ENCODE data around the gene EPO.

Gene EPO

GRCh38 chr7:100687261-100687660, 33.0 kb upstream of the EPO start:
- H3K4me3 ChIP-seq (ENCODE audit: low read depth, low read length) = no peak overlapping the region
- no peak for DNase-seq (ENCODE audit: low read depth, low spot score)
- in situ Hi-C loops (cut with HindIII; ENCODE audit: low sequenced_read_pairs) = no loop called here

DNA sequence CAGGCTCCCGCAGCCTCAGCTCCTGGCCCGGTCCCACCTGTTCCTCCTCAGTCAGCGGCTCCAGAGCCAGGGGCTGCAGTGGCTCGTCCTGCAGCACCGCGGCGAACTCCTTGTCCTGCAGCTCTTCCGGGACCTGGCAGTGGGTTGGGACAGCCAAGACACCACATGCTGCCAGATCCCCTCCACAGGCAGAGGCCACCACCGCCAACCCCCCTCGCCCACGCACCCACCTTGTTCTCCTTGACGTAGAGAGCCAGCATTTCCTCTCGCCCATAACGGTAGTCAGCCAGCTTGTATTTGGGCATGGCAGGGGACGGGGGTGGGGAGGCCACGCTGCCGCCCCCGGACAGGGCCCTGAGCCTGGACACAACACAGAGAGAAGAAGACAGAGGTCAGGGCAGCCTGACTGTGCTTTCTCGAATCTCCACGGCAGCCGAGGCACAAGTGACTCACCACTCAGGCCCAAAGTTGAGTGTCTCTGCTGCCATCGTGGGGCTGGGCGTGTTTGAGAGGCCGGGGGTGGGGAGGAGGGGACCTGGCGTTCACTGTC, 32.4 kb upstream of the EPO start:
- no peak for TF ChIP-seq CTCF (IDR thresholded peaks at IDR 0.05; ENCODE audit: low read depth, low read length)
- no peak overlapping the region for H3K4me3 ChIP-seq (ENCODE audit: low read depth, low read length)
- no peak for DNase-seq (ENCODE audit: low read depth, low spot score)
- in situ Hi-C loops (cut with HindIII; ENCODE audit: low sequenced_read_pairs) = no loop called here

More at GRCh38 chr7:100687261-100687660, 33.0 kb upstream of the EPO start:
- no peak for TF ChIP-seq CTCF (IDR thresholded peaks at IDR 0.05; ENCODE audit: low read depth, low read length)

GRCh38 chr7:100688326-100688860, 31.9 kb upstream of the EPO start:
- TF ChIP-seq CTCF (IDR thresholded peaks at IDR 0.05; ENCODE audit: low read depth, low read length) = no peak
- DNase-seq (ENCODE audit: low read depth, low spot score) = no peak
- no peak overlapping the region for H3K4me3 ChIP-seq (ENCODE audit: low read depth, low read length)
- in situ Hi-C loops (cut with HindIII; ENCODE audit: low sequenced_read_pairs) = no loop called here

- DNase-seq (ENCODE audit: low read depth, low spot score) = no peak
- in situ Hi-C loops (cut with HindIII; ENCODE audit: low sequenced_read_pairs) = no loop called here
- H3K4me3 ChIP-seq (ENCODE audit: low read depth, low read length) = no peak overlapping the region
- TF ChIP-seq CTCF (IDR thresholded peaks at IDR 0.05; ENCODE audit: low read depth, low read length) = no peak
Observed at GRCh38 chr7:100689230-100690135, 30.8 kb upstream of the EPO start.

DNA sequence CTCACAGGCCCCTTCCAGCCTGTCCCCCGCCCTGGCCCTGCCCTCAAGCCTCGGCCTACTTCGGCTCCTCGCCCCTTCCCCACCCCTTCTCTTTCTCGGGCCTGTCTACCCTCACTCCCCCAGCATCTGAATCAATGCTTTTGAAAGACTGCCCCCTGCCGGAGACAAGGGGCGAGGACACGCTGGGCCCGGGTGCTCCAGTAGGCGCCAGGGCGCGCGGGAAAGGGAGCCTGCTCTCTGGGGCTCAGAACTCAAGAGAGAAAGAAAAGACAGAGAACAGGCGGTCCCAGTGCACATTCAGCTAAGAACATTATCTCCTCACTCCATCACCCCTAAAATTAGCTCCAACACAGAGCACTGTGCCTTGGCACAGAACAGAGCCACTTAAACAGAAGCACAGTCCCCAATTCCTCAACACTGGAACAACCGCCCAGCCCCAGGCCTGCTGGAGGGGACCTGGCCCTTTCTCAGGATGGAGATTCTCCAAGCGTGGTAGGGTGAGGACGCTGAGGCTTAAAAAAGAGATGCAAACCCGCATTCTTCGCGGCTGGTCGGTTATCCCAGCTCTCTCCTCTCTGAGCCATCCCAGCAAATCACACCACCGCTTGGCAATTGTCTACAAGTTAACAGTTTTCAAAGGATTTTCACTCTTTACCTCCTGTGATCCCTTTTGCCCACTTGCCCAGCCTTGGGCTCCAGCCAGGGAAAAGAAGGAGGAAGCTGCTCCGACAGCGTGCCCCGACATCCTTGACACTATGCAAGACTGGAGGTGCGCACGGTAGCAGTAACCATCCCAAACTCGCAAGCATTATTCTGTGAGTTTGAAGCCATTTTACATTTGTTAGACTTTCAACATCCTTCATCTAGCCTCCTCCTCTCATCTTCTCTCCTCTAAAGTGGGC, 28.3 kb upstream of the EPO start:
- DNase-seq (ENCODE audit: low read depth, low spot score) = peak; percentile 73
- H3K4me3 ChIP-seq (ENCODE audit: low read depth, low read length) = peak overlapping the region; percentile 12

More for the DNA sequence above, 28.3 kb upstream of the EPO start:
- in situ Hi-C loops (cut with HindIII; ENCODE audit: low sequenced_read_pairs) = no loop called here
- TF ChIP-seq CTCF (IDR thresholded peaks at IDR 0.05; ENCODE audit: low read depth, low read length) = peak; percentile 95

All from astrocyte of the spinal cord (primary cell).